ENCODE data around the gene KIF16B. TPM values are rescaled to one million over a fixed set of nuclear protein-coding genes. Genes with fewer than 3 reads are reported as not detected.

KIF16B gene
- total RNA-seq, 1 experiment from 2014 or later, result 12.7 TPM

DNA sequence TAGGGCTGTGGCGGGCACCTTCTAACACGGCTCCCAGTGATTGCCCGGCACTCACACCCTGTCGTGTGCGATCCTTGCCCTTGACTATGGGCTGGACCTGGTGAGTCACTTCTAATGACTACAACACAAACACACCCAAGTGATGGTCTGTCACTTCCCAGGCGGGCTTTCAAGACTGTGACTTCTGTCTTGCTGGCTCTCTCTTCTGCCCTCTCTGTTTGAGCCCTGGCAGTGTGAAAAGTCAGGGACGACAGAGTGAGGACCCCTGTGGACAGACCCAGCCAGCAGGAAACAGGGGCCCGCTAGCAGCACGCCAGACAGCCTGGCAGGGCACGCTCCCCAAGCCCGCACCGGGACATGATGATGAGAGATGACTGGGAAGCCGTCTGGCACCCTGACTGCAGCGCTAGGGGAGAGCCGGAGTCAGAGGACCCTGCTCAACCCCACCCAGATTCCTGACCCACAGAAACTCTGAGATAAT, 43.0 kb downstream of the KIF16B start:
- no peaks in the 10 kb centered on the region for H3K9me3 ChIP-seq (ENCODE audit: low read length)
- peaks cover 36% of the 10 kb centered on the region for H3K4me1 ChIP-seq (ENCODE audit: insufficient read depth, low read length)
- no peaks in the 10 kb centered on the region for H3K9me2 ChIP-seq (replicated peaks; ENCODE audit: low read length)
- H3K27me3 ChIP-seq (ENCODE audit: low read length), result no peaks in the 10 kb centered on the region
- H2AFZ ChIP-seq (ENCODE audit: low read length), result no peak overlapping the region
- ChIA-PET POLR2A (ENCODE audit: unreplicated experiment) (no interaction called here), CTCF (no interaction called here)
- peak overlapping the region; percentile 51 for H3K4me2 ChIP-seq (ENCODE audit: low read length)
- no peaks in the 10 kb centered on the region for H3K36me3 ChIP-seq (ENCODE audit: low read depth, low read length)
- intact Hi-C loops (cut with micrococcal nuclease), result loop anchor here (1.0 kb wide), 1 partner anchor 32 kb away; no protein-coding TSS in a partner anchor
- BruUV-seq (replicated peaks), result no TSS peak
- DNase-seq (peak; percentile 80), ATAC-seq (peak; percentile 91)
- peaks cover 6% of the 10 kb centered on the region for H3F3A ChIP-seq (ENCODE audit: low read length, unreplicated experiment)
- TF ChIP-seq EZH2 (IDR thresholded peaks at IDR 0.05; ENCODE audit: low read length, unreplicated experiment), result no peak
- TF ChIP-seq CTCF (conservative IDR thresholded peaks at IDR 0.05; ENCODE audit: low read depth, low read length), result peak; percentile 43
- no peak for TF ChIP-seq EZH2phosphoT487 (IDR thresholded peaks at IDR 0.05; ENCODE audit: borderline replicate concordance, low read length)
- peak overlapping the region; percentile 34 for H3K27ac ChIP-seq (ENCODE audit: low read length)
- no peak overlapping the region for H3K9ac ChIP-seq (ENCODE audit: low read length)
- H3K4me3 ChIP-seq (ENCODE audit: low read length), result no peak overlapping the region
- peaks cover 8% of the 10 kb centered on the region for H3K79me2 ChIP-seq (ENCODE audit: low read length)
- no peaks in the 10 kb centered on the region for H4K20me1 ChIP-seq (ENCODE audit: low read length)

DNA sequence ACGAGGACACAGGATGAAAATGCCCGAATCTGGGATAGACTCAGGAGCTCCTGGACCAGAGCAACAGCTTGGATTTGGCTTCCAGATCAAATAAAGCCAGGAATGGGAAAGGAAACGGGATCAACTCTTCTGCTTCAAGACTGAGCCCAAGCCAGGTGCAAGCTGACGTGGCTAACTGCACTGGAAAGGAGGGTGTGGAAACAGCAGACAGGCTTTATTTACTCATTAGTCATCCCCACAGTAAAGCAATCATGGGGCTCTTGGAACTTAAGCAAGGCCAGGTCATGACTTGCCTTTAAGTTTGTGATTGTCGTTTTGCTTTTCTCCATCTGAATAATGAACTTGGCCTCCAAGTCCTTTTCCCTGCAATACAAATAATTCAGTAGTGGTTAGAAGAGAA, 45.2 kb downstream of the KIF16B start:
- ATAC-seq (peak; percentile 92), DNase-seq (peak; percentile 93)
- BruUV-seq (replicated peaks), result no TSS peak
- H3K27me3 ChIP-seq (ENCODE audit: low read length), result no peaks in the 10 kb centered on the region
- H3K4me2 ChIP-seq (ENCODE audit: low read length), result peak overlapping the region; percentile 72
- H3K9me2 ChIP-seq (replicated peaks; ENCODE audit: low read length), result no peaks in the 10 kb centered on the region
- TF ChIP-seq CTCF (conservative IDR thresholded peaks at IDR 0.05; ENCODE audit: low read depth, low read length), result no peak
- TF ChIP-seq EZH2phosphoT487 (IDR thresholded peaks at IDR 0.05; ENCODE audit: borderline replicate concordance, low read length), result no peak
- TF ChIP-seq EZH2 (IDR thresholded peaks at IDR 0.05; ENCODE audit: low read length, unreplicated experiment), result no peak
- peak overlapping the region; percentile 11; the same call in 1 of the 2 replicates for H3K4me3 ChIP-seq (ENCODE audit: low read length)
- H3K4me1 ChIP-seq (ENCODE audit: insufficient read depth, low read length), result peaks cover 36% of the 10 kb centered on the region
- peaks cover 6% of the 10 kb centered on the region for H3F3A ChIP-seq (ENCODE audit: low read length, unreplicated experiment)
- intact Hi-C loops (cut with micrococcal nuclease), result loop anchor here (2.0 kb wide), 1 partner anchor 45 kb away; the partner anchor contains the start of gene KIF16B
- peak overlapping the region; percentile 43; the same call in 1 of the 2 replicates for H2AFZ ChIP-seq (ENCODE audit: low read length)
- H4K20me1 ChIP-seq (ENCODE audit: low read length), result no peaks in the 10 kb centered on the region
- H3K36me3 ChIP-seq (ENCODE audit: low read depth, low read length), result no peaks in the 10 kb centered on the region
- no peaks in the 10 kb centered on the region for H3K9me3 ChIP-seq (ENCODE audit: low read length)
- CTCF ChIA-PET, result no interaction called here
- POLR2A ChIA-PET (ENCODE audit: unreplicated experiment), result no interaction called here
- H3K79me2 ChIP-seq (ENCODE audit: low read length), result peaks cover 8% of the 10 kb centered on the region
- peak overlapping the region; percentile 28 for H3K9ac ChIP-seq (ENCODE audit: low read length)
- H3K27ac ChIP-seq (ENCODE audit: low read length), result peak overlapping the region; percentile 73

GRCh38 chr20:16527438-16527837, 45.8 kb downstream of the KIF16B start:
- TF ChIP-seq CTCF (conservative IDR thresholded peaks at IDR 0.05; ENCODE audit: low read depth, low read length), result no peak
- no peak for TF ChIP-seq EZH2phosphoT487 (IDR thresholded peaks at IDR 0.05; ENCODE audit: borderline replicate concordance, low read length)
- TF ChIP-seq EZH2 (IDR thresholded peaks at IDR 0.05; ENCODE audit: low read length, unreplicated experiment), result no peak
- Histone ChIP-seq H4K20me1 (ENCODE audit: low read length) (no peaks in the 10 kb centered on the region), H3K79me2 (ENCODE audit: low read length) (peaks cover 8% of the 10 kb centered on the region), H2AFZ (ENCODE audit: low read length) (no peak overlapping the region), H3K27me3 (ENCODE audit: low read length) (no peaks in the 10 kb centered on the region), H3K4me2 (ENCODE audit: low read length) (peak overlapping the region; percentile 72), H3F3A (ENCODE audit: low read length, unreplicated experiment) (peaks cover 6% of the 10 kb centered on the region), H3K27ac (ENCODE audit: low read length) (peak overlapping the region; percentile 73), H3K9me3 (ENCODE audit: low read length) (no peaks in the 10 kb centered on the region), H3K4me1 (ENCODE audit: insufficient read depth, low read length) (peaks cover 36% of the 10 kb centered on the region), H3K9me2 (replicated peaks; ENCODE audit: low read length) (no peaks in the 10 kb centered on the region), H3K36me3 (ENCODE audit: low read depth, low read length) (no peaks in the 10 kb centered on the region), H3K9ac (ENCODE audit: low read length) (peak overlapping the region; percentile 28; the same call in 1 of the 2 replicates), H3K4me3 (ENCODE audit: low read length) (no peak overlapping the region)
- intact Hi-C loops (cut with micrococcal nuclease), result no loop called here
- no peak for DNase-seq
- BruUV-seq (replicated peaks), result no TSS peak
- no peak for ATAC-seq
- POLR2A ChIA-PET (ENCODE audit: unreplicated experiment), result no interaction called here
- CTCF ChIA-PET, result no interaction called here

All from PC-3 (cell line).